CD4-positive, alpha-beta T cell treated with Interleukin-4 for 1 hour (primary cell): ENCODE results near the gene PRKCH.

Experiments
- DNase-seq, 2 donors: peaks; one replicate each; pipeline ENCODE4 v3.0.0-alpha.2; 2020 to 2022

PRKCH gene

GRCh38 chr14:61368114-61368710, 46.8 kb downstream of the PRKCH start:
- DNase-seq, result no peak

DNA sequence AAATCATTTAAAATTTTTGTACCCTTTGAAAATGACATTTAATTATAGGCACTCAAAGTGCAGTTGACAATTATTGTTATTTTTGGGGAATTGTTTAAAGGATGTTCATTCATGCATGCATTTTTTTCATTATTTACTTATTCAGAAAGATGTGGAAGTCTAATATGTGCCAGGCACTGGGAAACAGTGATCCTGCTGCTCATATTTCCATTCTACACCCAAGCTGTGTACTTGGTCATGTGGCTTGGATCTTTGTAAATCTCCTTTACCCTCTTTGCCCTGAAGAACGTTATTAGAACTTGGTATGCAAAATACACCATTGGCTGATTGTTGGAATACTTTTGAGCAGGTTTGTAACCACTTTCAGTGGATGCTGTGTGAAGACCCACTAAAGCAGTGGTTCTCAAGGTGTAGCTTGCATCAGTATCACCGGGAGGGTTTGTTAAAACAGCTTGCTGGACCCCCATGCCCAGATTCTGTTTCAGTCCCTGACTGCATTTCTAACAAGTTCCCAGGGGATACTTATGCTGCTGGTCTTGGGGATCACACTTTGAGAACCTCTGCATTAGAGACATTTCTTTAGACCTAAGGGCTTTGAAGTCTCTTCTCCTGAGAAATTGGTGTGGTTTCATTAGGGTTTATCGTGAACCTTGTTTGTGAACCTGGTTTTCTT, 47.5 kb downstream of the PRKCH start:
- no peak for DNase-seq

DNA sequence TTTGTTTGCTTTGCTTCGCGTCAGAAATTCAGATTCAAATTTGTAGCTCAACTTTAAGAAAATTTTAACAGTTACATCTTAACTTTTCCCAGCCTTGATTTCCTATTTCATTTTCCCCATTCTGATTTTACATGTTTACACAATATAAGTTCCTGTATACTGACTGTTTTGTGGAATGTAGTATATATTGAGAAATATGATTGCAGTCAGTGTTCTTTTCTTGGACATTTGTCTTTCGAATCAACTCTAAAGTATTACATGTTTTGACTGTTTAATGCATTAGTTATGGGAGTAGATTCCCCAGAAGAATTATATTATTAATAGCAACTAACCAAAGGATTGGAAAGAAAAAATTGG, 48.1 kb downstream of the PRKCH start:
- DNase-seq, result no peak

- no peak for DNase-seq
Measured at GRCh38 chr14:61372379-61372778, 51.0 kb downstream of the PRKCH start.

DNA sequence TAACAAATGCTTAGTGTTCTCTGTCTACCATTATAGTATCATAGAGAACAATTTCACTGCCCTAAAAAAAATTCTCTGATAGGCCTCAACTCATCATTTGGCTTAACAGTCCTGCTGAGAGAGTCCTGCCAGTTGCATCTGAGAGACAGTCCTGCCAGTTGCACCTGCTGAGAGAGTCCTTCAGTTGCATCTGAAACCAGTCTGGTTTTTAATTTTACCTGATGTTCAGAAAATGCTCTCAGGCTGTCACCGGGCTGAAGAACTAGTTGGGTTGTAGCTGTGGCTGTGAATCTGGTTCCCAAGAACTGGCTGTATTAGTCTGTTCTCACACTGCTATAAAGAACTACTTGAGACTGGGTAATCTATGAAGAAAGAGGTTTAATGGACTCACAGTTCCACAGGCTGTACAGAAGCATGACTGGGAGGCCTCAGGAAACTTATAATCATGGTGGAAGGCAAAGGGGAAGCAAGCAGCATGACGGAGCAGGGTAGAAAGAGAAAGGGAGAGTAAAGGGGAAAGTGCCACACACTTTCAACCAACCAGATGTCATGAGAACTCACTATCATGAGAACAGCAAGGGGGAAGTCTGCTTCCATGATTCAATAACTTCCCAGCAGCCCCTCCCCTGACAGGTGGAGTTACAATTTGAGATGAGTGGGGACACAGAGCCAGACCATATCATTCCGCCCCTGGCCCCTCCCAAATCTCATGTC, 51.6 kb downstream of the PRKCH start:
- no peak for DNase-seq

DNA sequence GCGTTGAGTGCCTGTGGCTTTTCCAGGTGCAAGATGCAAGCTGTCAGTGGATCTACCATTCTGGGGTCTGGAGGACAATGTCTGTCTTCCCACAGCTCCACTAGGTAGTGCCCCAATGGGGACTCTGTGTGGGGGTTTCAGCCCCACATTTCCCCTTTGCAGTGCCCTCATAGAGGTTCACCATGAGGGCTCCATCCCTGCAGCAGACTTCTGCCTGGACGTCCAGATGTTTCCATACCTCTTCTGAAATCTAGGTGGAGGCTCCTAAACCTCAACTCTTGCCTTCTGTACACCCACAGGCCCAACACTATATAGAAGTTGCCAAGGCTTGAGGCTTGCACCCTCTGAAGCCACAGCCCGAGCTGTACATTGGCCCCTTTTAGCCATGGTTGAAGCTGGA, 52.9 kb downstream of the PRKCH start:
- no peak for DNase-seq

DNA sequence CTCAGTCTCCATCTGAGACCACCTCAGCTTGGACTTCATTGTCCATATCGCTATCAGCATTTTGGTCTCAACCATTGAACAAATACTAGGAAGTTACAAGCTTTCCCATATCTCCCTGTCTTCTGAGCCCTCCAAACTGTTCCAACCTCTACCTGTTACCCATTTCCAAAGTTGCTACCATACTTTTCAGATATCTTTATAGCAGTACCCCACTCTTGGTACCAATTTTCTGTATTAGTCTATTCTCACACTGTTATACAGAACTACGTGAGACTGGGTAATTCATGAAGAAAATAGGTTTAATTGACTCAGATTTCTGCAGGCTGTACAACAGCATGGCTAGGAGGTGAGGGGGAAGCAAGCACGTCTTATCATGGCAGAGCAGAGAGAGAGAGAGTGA, 53.8 kb downstream of the PRKCH start:
- no peak for DNase-seq

DNA sequence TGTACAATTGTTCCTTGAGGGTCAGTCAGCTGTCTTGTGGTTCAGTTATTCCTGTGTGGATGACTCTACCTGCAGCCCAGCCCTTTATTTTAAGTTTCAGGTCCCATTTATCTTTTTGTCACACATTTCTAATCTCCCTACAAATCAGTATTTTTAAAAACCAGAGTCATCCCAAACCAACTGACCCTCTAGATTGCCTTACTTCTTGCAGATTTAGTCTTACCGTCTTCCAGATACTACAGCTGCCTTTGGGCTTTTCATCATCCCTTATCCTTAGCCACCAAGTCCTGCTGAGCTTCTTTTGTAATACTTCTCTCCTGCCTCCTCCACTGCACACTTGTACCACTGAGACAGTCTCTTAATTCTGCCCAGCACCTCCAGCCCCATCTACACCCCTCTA, 54.9 kb downstream of the PRKCH start:
- DNase-seq, result no peak

DNA sequence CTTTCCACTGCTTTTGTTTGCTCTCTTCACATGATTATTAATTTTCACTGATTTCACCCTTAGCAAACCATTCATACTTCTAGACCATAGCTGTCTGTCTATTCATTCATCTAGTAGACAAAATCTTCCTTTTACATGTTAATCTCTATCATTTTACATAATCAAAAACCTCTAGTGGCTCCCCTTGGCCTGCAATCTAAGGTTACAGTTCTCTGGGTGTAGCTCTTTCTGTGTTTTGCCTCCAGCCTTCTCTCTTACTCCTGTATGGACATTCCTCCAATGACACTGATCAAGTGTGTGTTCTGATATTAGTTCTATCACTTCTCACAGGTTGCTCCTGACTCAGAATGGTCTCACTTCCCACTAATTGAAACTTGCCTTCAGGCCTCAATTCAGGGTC, 56.4 kb downstream of the PRKCH start:
- no peak for DNase-seq

GRCh38 chr14:61379639-61380184, 58.3 kb downstream of the PRKCH start:
- DNase-seq, result peak in 1 of 2 donors; percentile 45

DNA sequence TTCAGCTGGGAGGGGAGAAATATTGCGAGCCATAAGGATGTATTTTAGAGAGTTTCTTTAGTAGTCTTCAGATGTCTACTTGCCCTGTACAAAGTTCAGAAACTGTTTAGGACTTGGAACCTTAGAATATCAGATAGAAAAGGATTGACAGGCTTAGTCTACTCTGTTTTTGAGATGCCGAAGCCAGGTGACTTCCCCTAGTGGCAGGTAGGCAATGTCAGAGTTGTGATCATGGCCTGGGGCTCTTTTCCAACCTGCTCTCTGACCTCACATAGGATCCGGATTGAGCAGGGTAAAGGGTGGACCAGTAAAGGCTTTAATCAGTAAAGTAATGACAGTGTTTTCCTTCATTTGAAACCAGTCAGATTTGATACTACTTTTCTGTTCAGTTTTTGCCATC, 59.6 kb downstream of the PRKCH start:
- peak in 1 of 2 donors; percentile 47 for DNase-seq

DNA sequence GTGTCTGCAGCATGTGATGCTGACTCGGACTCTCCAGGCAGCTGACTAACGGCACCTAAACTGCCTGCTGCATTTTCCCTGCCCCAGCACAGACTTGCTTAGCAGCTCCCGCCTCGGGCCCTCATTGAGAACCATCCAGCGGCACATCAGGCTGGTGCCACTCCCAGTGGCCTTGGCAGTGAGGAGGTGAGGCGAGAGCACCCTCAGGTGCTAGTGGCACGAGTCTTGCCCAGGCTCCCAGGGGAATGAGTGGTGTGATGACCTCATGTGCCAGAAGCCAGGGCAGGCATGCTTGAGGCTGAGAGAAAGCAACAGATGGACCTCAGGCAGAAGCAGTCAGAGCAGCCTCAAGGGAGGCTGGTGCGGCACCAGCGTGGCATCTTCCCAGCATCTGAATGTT, 60.2 kb downstream of the PRKCH start:
- DNase-seq, result no peak

GRCh38 chr14:61382842-61383241, 61.5 kb downstream of the PRKCH start:
- DNase-seq, result no peak

DNA sequence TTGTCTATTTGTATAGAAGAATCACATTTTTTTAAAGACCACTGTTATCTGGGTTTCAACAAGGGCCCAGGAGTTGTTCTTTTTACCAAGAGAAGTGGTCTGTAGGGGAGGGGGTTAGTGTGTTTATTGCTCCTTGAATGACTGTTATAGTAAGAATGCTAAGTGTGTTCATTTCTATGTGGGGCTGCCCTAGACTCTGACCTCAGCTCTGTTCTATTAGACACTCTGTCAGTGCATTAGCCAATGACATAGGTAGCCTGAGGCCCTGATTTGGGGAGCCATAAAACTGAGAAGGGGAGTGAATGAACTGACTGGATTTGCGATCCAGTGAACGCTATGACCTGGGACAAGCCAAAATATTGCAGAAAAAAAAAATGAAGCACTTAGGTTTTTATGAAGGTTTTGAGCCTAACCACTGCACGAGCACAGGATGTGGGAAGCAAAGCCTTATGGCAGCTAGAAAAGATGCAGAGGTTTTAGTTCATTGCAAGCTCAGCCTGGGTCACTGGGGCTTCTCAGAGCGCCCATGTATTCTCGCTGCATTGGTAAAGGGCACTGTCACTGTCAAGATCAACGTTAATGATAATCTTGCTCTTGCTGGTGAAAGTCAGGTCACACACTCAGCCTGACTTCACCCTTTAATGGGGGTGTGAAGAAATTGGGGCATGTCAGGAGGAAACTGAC, 63.8 kb downstream of the PRKCH start:
- peak; percentile 55 to 75 for DNase-seq

DNA sequence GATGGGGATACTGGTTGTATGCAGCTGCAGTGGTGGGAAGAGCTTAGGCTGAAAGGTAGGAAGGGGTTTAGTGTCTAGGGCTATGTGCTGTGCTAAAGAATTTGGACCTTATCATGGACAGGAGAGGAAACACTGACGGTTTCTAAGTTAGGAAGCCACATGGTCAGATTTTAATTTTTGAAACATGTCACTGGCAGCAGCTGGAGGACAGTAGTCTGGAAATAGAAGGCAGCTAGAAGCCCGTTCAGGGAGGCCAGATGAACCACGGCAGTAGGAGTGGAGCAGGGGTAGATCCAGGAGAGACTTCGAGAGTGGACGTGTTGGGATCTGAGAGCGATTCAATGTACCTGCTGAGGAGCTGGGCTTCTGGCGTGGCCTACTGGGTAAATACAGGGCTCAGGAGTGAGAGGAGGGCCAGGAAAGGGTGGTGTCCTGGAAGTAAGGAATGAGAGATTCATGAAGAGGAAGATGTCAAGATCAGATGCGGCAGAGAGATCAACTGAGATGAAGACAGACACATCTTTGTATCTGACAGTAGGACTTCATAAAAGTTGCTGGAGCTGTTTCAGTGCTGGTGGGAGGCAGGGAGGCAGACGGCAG, 64.9 kb downstream of the PRKCH start:
- DNase-seq, result no peak

DNA sequence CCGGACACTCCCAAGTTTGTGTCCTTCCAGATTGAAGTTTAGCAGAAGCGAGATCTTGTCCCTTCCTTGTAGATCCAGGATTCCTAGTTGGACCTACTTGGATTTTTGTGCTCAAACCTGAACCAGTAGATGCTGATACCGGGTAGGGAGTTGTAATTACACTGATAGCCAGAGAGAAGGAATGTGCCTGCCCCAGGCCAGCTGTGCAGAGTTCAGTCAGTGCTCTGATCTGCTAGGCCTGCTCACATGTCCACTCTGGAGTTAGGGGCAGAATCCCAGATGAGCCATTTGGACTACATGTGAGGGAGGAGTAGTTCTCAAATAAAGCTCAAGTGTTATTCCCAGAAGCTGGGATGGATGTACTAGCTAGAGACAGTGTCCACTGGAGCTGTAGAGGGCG, 65.7 kb downstream of the PRKCH start:
- DNase-seq, result no peak

DNA sequence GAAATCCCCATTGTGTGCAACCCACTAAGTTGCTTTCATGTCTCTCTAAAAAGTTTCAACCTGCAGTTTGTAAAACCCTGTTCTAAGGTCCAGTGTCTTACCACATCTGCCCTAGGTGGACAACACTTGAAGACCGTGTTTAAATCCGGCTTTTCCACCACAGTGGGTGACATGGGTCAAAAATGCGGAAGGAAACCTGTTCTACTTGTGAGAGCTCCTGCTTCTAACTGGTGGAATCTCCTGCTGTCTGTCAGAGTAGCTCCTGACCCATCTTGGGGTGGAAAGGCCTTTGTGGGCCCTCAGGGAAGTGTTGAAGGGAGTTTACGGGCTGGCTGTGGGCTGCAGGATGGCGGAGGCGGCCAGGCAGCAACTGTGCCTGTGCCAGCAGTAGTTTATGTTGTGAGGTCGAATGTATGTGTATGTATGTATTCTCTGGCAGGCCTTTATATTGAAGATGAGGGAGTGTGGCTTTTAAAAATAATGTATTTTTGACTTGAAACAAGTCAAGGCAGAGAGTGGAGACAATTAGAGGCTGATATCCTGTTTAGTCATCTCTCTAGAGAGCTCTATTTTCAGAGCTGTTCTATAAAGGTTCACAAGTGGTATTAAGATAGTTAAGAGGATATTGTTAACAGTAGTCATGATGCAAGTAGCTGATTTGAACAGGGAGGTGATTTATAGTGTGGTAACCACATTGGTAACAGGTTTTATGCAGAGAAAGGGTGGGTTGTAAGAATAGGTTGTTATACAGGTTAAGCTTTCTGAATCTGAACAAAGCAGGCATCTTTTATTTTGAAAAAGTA, 67.0 kb downstream of the PRKCH start:
- peak in 1 of 2 donors; percentile 71 for DNase-seq

GRCh38 chr14:61388976-61389576, 67.7 kb downstream of the PRKCH start:
- peak in 1 of 2 donors; percentile 30 for DNase-seq

DNA sequence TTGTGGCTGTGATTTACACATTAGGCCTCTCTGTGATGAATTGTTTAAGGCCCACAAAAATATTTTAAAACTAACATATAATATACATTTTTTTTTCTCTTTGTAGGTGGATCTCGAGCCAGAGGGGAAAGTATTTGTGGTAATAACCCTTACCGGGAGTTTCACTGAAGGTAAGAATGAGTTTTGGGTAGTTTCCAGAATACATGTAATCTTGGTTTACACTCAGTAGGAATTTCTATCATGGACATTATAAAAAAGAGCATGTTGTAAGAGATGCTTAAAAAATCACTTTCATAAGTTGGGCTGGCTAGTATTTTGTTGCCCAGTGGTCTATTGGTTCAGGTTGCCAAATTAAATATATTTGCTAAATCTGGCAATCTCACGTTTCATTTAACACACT, 69.7 kb downstream of the PRKCH start:
- DNase-seq, result no peak

- DNase-seq, result no peak
Measured at GRCh38 chr14:61392297-61392696, 70.9 kb downstream of the PRKCH start.

- no peak for DNase-seq
Measured at GRCh38 chr14:61394542-61394941, 73.2 kb downstream of the PRKCH start.
